ENCODE data around the gene ARHGEF2.

DNA sequence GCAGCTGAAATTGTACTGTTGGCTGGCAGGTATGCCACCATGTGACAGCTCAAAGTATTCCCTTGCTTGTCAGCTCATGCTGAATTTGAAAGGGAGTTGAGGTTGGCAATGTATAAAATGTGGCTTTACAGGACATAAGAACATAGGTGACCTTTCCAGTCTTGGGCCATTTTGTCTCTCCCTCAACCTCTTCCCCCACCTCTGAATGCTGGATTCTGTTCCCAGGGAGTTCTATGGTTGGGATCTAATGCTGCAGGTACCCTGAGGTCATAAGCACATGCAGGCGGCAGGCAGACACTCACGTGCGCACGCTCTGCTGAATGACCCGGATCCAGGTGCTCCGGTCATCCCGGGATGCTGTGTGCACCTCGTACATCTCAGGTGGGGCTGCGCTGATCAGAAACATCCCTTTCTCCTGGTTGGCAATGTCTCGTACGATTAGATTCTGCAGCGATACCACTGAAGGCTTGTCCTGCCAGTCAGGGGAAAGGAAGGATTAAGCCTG is 20.9 kb downstream of the ARHGEF2 start:
- TF ChIP-seq FOSL1 (IDR thresholded peaks at IDR 0.05; ENCODE audit: low read depth) (no peak), POLR2AphosphoS5 (IDR thresholded peaks at IDR 0.05; ENCODE audit: low read depth, low read length) (no peak), CBX3 (IDR thresholded peaks at IDR 0.05; ENCODE audit: low read depth) (no peak), POLR2A (IDR thresholded peaks at IDR 0.05; ENCODE audit: borderline replicate concordance, extremely low read depth, insufficient read depth, insufficient read length) (no peak), SIN3A (IDR thresholded peaks at IDR 0.05; ENCODE audit: low read depth) (no peak)
- TF ChIP-seq, protein P1, sequence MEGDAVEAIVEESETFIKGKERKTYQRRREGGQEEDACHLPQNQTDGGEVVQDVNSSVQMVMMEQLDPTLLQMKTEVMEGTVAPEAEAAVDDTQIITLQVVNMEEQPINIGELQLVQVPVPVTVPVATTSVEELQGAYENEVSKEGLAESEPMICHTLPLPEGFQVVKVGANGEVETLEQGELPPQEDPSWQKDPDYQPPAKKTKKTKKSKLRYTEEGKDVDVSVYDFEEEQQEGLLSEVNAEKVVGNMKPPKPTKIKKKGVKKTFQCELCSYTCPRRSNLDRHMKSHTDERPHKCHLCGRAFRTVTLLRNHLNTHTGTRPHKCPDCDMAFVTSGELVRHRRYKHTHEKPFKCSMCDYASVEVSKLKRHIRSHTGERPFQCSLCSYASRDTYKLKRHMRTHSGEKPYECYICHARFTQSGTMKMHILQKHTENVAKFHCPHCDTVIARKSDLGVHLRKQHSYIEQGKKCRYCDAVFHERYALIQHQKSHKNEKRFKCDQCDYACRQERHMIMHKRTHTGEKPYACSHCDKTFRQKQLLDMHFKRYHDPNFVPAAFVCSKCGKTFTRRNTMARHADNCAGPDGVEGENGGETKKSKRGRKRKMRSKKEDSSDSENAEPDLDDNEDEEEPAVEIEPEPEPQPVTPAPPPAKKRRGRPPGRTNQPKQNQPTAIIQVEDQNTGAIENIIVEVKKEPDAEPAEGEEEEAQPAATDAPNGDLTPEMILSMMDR (IDR thresholded peaks at IDR 0.05 in 2 of 3, conservative IDR thresholded peaks at IDR 0.05 in 1 of 3; ENCODE audit: borderline replicate concordance in 1 of 3, insufficient read depth in 1 of 3, low read depth in 2 of 3, low read length in 2 of 3) = no peak
- TF ChIP-seq, protein P2, sequence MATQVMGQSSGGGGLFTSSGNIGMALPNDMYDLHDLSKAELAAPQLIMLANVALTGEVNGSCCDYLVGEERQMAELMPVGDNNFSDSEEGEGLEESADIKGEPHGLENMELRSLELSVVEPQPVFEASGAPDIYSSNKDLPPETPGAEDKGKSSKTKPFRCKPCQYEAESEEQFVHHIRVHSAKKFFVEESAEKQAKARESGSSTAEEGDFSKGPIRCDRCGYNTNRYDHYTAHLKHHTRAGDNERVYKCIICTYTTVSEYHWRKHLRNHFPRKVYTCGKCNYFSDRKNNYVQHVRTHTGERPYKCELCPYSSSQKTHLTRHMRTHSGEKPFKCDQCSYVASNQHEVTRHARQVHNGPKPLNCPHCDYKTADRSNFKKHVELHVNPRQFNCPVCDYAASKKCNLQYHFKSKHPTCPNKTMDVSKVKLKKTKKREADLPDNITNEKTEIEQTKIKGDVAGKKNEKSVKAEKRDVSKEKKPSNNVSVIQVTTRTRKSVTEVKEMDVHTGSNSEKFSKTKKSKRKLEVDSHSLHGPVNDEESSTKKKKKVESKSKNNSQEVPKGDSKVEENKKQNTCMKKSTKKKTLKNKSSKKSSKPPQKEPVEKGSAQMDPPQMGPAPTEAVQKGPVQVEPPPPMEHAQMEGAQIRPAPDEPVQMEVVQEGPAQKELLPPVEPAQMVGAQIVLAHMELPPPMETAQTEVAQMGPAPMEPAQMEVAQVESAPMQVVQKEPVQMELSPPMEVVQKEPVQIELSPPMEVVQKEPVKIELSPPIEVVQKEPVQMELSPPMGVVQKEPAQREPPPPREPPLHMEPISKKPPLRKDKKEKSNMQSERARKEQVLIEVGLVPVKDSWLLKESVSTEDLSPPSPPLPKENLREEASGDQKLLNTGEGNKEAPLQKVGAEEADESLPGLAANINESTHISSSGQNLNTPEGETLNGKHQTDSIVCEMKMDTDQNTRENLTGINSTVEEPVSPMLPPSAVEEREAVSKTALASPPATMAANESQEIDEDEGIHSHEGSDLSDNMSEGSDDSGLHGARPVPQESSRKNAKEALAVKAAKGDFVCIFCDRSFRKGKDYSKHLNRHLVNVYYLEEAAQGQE (IDR thresholded peaks at IDR 0.05; ENCODE audit: low read depth) = no peak
